Right lobe of liver (tissue), 6 donors: Measurements from ENCODE around the gene DDTL. TPM values are rescaled to one million over a fixed set of nuclear protein-coding genes. Genes with fewer than 3 reads are reported as not detected.
A peak's percentile ranks its signal among the peaks of the same experiment; 100 is the strongest.
"Not testable (repeated sequence)": the region's sequence is repeated elsewhere in the genome, so short reads cannot be mapped to it uniquely, and the experiment has no call there.

Experiments used
- ATAC-seq, 4 donors: fragments of 200-7000 bp; cut with Tn5 transposase; one replicate each; pipeline ENCODE4 v1.9.1; 2020; ENCODE audit warnings: mild to moderate bottlenecking in 4 of 4, moderate library complexity in 4 of 4
- DNase-seq, 3 donors: peaks; one replicate each; pipeline ENCODE4 v3.0.0-alpha.2; 2020
- H3K27ac ChIP-seq, 3 donors: fragments of 200-600 bp; one replicate each; pipeline ENCODE4 v1.8.0; 2022
- H3K27me3 ChIP-seq, 2 donors: fragments of 200-600 bp; one replicate each; pipeline ENCODE4 v1.8.0; 2022
- H3K36me3 ChIP-seq, 4 donors: fragments of 200-600 bp; sonication (generic) in 1 of 4; one replicate each; pipeline versions ENCODE4 v1.5.1 to v1.8.0; 2017 to 2022; ENCODE audit warnings: control low read depth in 1 of 4
- H3K4me1 ChIP-seq, 4 donors: fragments of 200-600 bp; sonication (generic) in 1 of 4; one replicate each; pipeline versions ENCODE4 v1.5.1 to v1.8.0; 2017 to 2022; ENCODE audit warnings: control low read depth in 1 of 4
- H3K4me3 ChIP-seq, 3 donors: fragments of 200-600 bp; one replicate each; pipeline ENCODE4 v1.8.0; 2022
- H3K9me3 ChIP-seq, 4 donors: fragments of 200-600 bp; sonication (generic) in 1 of 4; one replicate each; pipeline versions ENCODE4 v1.5.1 to v1.8.0; 2017 to 2022; ENCODE audit warnings: control low read depth in 1 of 4
- POLR2A ChIP-seq: fragments of 450-650 bp; IDR thresholded peaks from one replicate; pipeline ENCODE4 v1.6.1; 2017; ENCODE audit warnings: antibody characterized with exemption, mild to moderate bottlenecking
- WGBS: methylation state at CpG from one replicate; pipeline ENCODE4 v1.1.6; 2018; ENCODE audit warnings: low coverage, low lambda C conversion rate; ENCODE audit not compliant: insufficient coverage; ENCODE audit errors: missing lambda C conversion rate; 5-methylcytosine and 5-hydroxymethylcytosine counted together
- intact Hi-C, 2 donors: fragments of 100-400 bp; cut with DNase I; formaldehyde crosslinking; loops; one replicate each; pipeline versions ENCODE4 v1.11.2 to v1.14.1; 2022
- total RNA-seq, 6 experiments: library from RNA; depleted of rRNA in 2 of 6; stranded (reverse); fragments of >200 nt in 2 of 6; fragmentation: NEBNext Ultra II Directional in 3 of 6; extraction: Animal tissue kit (Norgen Biotek cat#: 25700) in 3 of 6; gene quantifications; one replicate each; pipeline versions ENCODE4 v1.1.0 to v1.2.4, GENCODE V29; 2016 to 2023
- TF ChIP-seq, protein P1 (sequence below), 4 donors: fragments of 200-600 bp in 3 of 4; fragments of 450-650 bp in 1 of 4; IDR thresholded peaks; one replicate each; pipeline versions ENCODE4 v1.5.1 to v1.8.0; 2016 to 2022; ENCODE audit warnings: antibody characterized with exemption in 4 of 4, mild to moderate bottlenecking in 2 of 4
- donor health status: DM: no; HTN: yes; CAD: no.
- donor health status: DM: no; HTN: no; CAD: no.
- donor health status: DM: no; HTN: no; CAD: no.
- donor health status: DM: no; HTN: yes; CAD: no.
- donor health status: DM: no; HTN: yes; CAD: no.

The DDTL gene
- total RNA-seq, 6 experiments from 2014 or later = 3.5 to 7.1 TPM; not detected in 4

DNA sequence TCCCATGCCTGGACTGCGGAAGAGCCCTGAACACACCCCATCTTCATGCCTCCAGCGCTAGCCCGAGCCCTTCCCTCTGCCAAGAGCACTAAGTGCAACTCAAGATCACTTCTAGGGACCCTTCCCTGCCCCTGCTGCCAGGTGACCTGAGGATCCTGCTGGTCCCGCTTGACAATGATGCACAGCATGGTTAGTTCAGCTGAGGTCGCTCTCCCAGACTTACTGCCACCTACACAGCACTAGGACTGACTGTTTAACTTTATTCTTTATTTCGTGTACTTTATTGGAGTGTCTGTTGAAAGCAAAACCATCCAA is 11.7 kb upstream of the DDTL start:
- H3K9me3 ChIP-seq, ATAC-seq, H3K27ac ChIP-seq, H3K27me3 ChIP-seq, intact Hi-C loops, H3K4me1 ChIP-seq, H3K36me3 ChIP-seq, DNase-seq, H3K4me3 ChIP-seq: not testable (repeated sequence)
- WGBS = 70% methylated on average over 4 of the region's 6 CpGs

GRCh38 chr22:23955886-23956285 is 10.8 kb upstream of the DDTL start:
- H3K4me3 ChIP-seq, H3K27me3 ChIP-seq, H3K9me3 ChIP-seq, H3K4me1 ChIP-seq, H3K27ac ChIP-seq, ATAC-seq, H3K36me3 ChIP-seq, DNase-seq, intact Hi-C loops: not testable (repeated sequence)
- WGBS = 58% methylated on average over 6 of the region's 8 CpGs

DNA sequence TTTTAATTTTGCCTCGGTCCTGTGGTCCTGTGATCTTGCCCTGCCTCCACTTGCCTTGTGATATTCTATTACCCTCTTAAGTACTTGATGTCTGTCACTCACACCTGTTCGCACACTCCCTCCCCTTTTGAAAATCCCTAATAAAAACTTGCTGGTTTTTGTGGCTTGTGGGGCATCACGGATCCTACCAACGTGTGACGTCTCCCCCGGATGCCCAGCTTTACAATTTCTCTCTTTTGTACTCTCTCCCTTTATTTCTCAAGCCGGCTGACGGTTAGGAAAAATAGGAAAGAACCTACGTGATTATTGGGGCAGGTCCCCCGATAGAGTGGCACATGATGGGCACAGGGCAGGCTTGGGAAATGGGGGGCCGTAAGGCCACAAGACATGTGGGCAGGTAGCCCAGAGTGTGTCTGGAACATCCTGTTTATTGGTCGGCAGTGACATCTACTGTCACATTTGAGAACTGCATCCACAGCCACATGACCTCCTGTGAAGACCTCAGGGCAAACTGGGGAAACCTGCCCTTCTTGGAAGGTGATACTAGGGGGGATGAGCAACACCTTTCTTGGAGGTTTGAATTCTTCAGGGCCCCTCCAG is 10.3 kb upstream of the DDTL start:
- peak; percentile 67 to 83 (median 76) for ATAC-seq
- H3K9me3 ChIP-seq, H3K4me1 ChIP-seq, H3K4me3 ChIP-seq, H3K27ac ChIP-seq, intact Hi-C loops, H3K36me3 ChIP-seq, H3K27me3 ChIP-seq: not testable (repeated sequence)
- WGBS = 15% methylated on average over 12 of the region's 12 CpGs
- TF ChIP-seq, protein P1, sequence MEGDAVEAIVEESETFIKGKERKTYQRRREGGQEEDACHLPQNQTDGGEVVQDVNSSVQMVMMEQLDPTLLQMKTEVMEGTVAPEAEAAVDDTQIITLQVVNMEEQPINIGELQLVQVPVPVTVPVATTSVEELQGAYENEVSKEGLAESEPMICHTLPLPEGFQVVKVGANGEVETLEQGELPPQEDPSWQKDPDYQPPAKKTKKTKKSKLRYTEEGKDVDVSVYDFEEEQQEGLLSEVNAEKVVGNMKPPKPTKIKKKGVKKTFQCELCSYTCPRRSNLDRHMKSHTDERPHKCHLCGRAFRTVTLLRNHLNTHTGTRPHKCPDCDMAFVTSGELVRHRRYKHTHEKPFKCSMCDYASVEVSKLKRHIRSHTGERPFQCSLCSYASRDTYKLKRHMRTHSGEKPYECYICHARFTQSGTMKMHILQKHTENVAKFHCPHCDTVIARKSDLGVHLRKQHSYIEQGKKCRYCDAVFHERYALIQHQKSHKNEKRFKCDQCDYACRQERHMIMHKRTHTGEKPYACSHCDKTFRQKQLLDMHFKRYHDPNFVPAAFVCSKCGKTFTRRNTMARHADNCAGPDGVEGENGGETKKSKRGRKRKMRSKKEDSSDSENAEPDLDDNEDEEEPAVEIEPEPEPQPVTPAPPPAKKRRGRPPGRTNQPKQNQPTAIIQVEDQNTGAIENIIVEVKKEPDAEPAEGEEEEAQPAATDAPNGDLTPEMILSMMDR (IDR thresholded peaks at IDR 0.05) = peak; percentile 76 to 92 (median 77)
- DNase-seq = peak; percentile 51 to 76 (median 59)

GRCh38 chr22:23961084-23961771 is 5.5 kb upstream of the DDTL start, which contains the start of gene GSTT2B:
Gene GSTT2B, minus strand, starts transcription at chr22:23961195. Its CDS starts 64 bp downstream, at chr22:23961131.
- H3K27ac ChIP-seq, H3K9me3 ChIP-seq, H3K27me3 ChIP-seq, H3K36me3 ChIP-seq, H3K4me1 ChIP-seq, DNase-seq, intact Hi-C loops: not testable (repeated sequence)
- WGBS = no CpG with 5 or more reads among the region's 43 CpGs
- peak within 1 kb of the TSS in 1 of 3 donors; percentile 19 for H3K4me3 ChIP-seq
- peak; percentile 84 to 95 (median 86) for ATAC-seq

GRCh38 chr22:23966094-23966493 is 594 bp upstream of the DDTL start:
- peak; percentile 13 to 63 (median 48) for ATAC-seq
- no CpG with 5 or more reads among the region's 18 CpGs for WGBS
- H3K36me3 ChIP-seq = peaks cover 0 to 17% (median 2%) of the 10 kb centered on the region in 4 donors
- H3K4me3 ChIP-seq, H3K4me1 ChIP-seq, DNase-seq, H3K27me3 ChIP-seq, H3K27ac ChIP-seq, intact Hi-C loops, H3K9me3 ChIP-seq: not testable (repeated sequence)

- no peak for DNase-seq
- no peaks in the 10 kb centered on the region for H3K27me3 ChIP-seq
- no peak for ATAC-seq
- peaks cover 0 to 8% (median 0%) of the 10 kb centered on the region in 4 donors for H3K4me1 ChIP-seq
- H3K36me3 ChIP-seq = peaks cover 0 to 25% (median 7%) of the 10 kb centered on the region in 4 donors
- H3K9me3 ChIP-seq = no peaks in the 10 kb centered on the region
- no peak overlapping the region for H3K4me3 ChIP-seq
- H3K27ac ChIP-seq = peak overlapping the region in 1 of 3 donors; percentile 55
- no CpG with 5 or more reads among the region's 3 CpGs for WGBS
- TF ChIP-seq, protein P1 (IDR thresholded peaks at IDR 0.05) = no peak
- TF ChIP-seq POLR2A = no peak
- intact Hi-C loops = no loop called here
Observed at GRCh38 chr22:23969071-23969470, 2.4 kb downstream of the DDTL start.
